HEK293 (cell line): ENCODE measurements around the gene C17orf107.

ENCODE experiments used
- EGR2 ChIP-seq: fragments of 450-650 bp; formaldehyde crosslinking; IDR thresholded peaks from 2 replicates; pipeline ENCODE4 v1.5.1; 2016; ENCODE audit warnings: low read depth, missing biosample characterization, missing genetic modification characterization
- KLF1 ChIP-seq: fragments of 450-650 bp; formaldehyde crosslinking; IDR thresholded peaks from 2 replicates; pipeline ENCODE4 v1.5.1; 2016; ENCODE audit warnings: missing biosample characterization, missing genetic modification characterization
- MEIS1 ChIP-seq: sonication (generic); formaldehyde crosslinking; IDR thresholded peaks from 2 replicates; pipeline ENCODE4 v1.8.1; 2022; ENCODE audit warnings: missing genetic modification reagents, mild to moderate bottlenecking, borderline replicate concordance
- OSR2 ChIP-seq: fragments of 450-650 bp; formaldehyde crosslinking; IDR thresholded peaks from 2 replicates; pipeline ENCODE4 v1.5.1; 2016; ENCODE audit warnings: missing biosample characterization, missing genetic modification characterization
- OVOL3 ChIP-seq: fragments of 450-650 bp; formaldehyde crosslinking; IDR thresholded peaks from 2 replicates; pipeline ENCODE4 v1.5.1; 2016; ENCODE audit warnings: missing biosample characterization, missing genetic modification characterization
- SETDB1 ChIP-seq: IDR thresholded peaks from one replicate; pipeline ENCODE4 v1.6.1; 2017; ENCODE audit warnings: mild to moderate bottlenecking, low read length, moderate library complexity, mixed read lengths; ENCODE audit not compliant: insufficient read length
- TCF7L2 ChIP-seq: IDR thresholded peaks from 2 replicates; pipeline ENCODE4 v1.6.1; 2011; ENCODE audit warnings: low read depth, mild to moderate bottlenecking, inconsistent platforms, low read length, moderate library complexity, borderline replicate concordance
- YY1 ChIP-seq: fragments of 450-650 bp; formaldehyde crosslinking; IDR thresholded peaks from 2 replicates; pipeline ENCODE4 v1.5.1; 2018; ENCODE audit warnings: missing biosample characterization, missing genetic modification characterization
- ZBTB11 ChIP-seq: fragments of 450-650 bp; formaldehyde crosslinking; conservative IDR thresholded peaks from 2 replicates; pipeline ENCODE4 v1.5.1; 2016; ENCODE audit warnings: low read depth, missing biosample characterization, missing genetic modification characterization
- ZBTB8A ChIP-seq: fragments of 450-650 bp; formaldehyde crosslinking; IDR thresholded peaks from 2 replicates; pipeline ENCODE4 v1.5.1; 2016; ENCODE audit warnings: missing biosample characterization, missing genetic modification characterization
- ZNF404 ChIP-seq: fragments of 450-650 bp; formaldehyde crosslinking; IDR thresholded peaks from 2 replicates; pipeline ENCODE4 v1.5.1; 2017; ENCODE audit warnings: missing biosample characterization, missing genetic modification characterization
- ZNF416 ChIP-seq: fragments of 450-650 bp; formaldehyde crosslinking; IDR thresholded peaks from 2 replicates; pipeline ENCODE4 v1.5.1; 2016; ENCODE audit warnings: missing biosample characterization, missing genetic modification characterization
- ZNF423 ChIP-seq: fragments of 450-650 bp; formaldehyde crosslinking; IDR thresholded peaks from 2 replicates; pipeline ENCODE4 v1.5.1; 2016; ENCODE audit warnings: missing biosample characterization, missing genetic modification characterization
- ZNF433 ChIP-seq: fragments of 450-650 bp; formaldehyde crosslinking; IDR thresholded peaks from 2 replicates; pipeline ENCODE4 v1.5.1; 2016; ENCODE audit warnings: missing biosample characterization, missing genetic modification characterization, low read depth
- ZNF510 ChIP-seq: fragments of 450-650 bp; formaldehyde crosslinking; IDR thresholded peaks from 2 replicates; pipeline ENCODE4 v1.5.1; 2018; ENCODE audit warnings: mild to moderate bottlenecking, missing genetic modification characterization, missing biosample characterization; ENCODE audit not compliant: insufficient replicate concordance
- ZNF530 ChIP-seq: fragments of 450-650 bp; formaldehyde crosslinking; IDR thresholded peaks from 2 replicates; pipeline ENCODE4 v1.5.1; 2016; ENCODE audit warnings: low read depth, missing biosample characterization, missing genetic modification characterization
- ZNF549 ChIP-seq: fragments of 450-650 bp; IDR thresholded peaks from 2 replicates; pipeline ENCODE4 v1.5.1; 2018; ENCODE audit warnings: missing biosample characterization, missing genetic modification characterization, mild to moderate bottlenecking, inconsistent platforms, moderate library complexity
- ZNF555 ChIP-seq: fragments of 450-650 bp; formaldehyde crosslinking; conservative IDR thresholded peaks from 2 replicates; pipeline ENCODE4 v1.5.1; 2017; ENCODE audit warnings: missing biosample characterization, mild to moderate bottlenecking, missing genetic modification characterization, inconsistent platforms
- ZNF623 ChIP-seq: fragments of 450-650 bp; formaldehyde crosslinking; IDR thresholded peaks from 2 replicates; pipeline ENCODE4 v1.5.1; 2016; ENCODE audit warnings: missing biosample characterization, missing genetic modification characterization
- ZNF692 ChIP-seq: fragments of 450-650 bp; formaldehyde crosslinking; IDR thresholded peaks from 2 replicates; pipeline ENCODE4 v1.5.1; 2016; ENCODE audit warnings: missing biosample characterization, missing genetic modification characterization
- ZNF777 ChIP-seq: fragments of 450-650 bp; formaldehyde crosslinking; IDR thresholded peaks from 2 replicates; pipeline ENCODE4 v1.5.1; 2017; ENCODE audit warnings: missing biosample characterization, missing genetic modification characterization, borderline replicate concordance
- ZNF791 ChIP-seq: fragments of 450-650 bp; formaldehyde crosslinking; IDR thresholded peaks from 2 replicates; pipeline ENCODE4 v1.5.1; 2016; ENCODE audit warnings: missing biosample characterization, missing genetic modification characterization
- TF ChIP-seq, protein P1 (sequence below): fragments of 450-650 bp; formaldehyde crosslinking; IDR thresholded peaks from 2 replicates; pipeline ENCODE4 v1.5.1; 2017; ENCODE audit warnings: missing biosample characterization, missing genetic modification characterization
- TF ChIP-seq, protein P2 (sequence below): fragments of 450-650 bp; IDR thresholded peaks from 2 replicates; pipeline ENCODE4 v1.5.1; 2018; ENCODE audit warnings: missing biosample characterization, missing genetic modification characterization
- TF ChIP-seq, protein P3 (sequence below): fragments of 450-650 bp; formaldehyde crosslinking; IDR thresholded peaks from 2 replicates; pipeline ENCODE4 v1.5.1; 2016; ENCODE audit warnings: missing biosample characterization, missing genetic modification characterization
- TF ChIP-seq, protein P4 (sequence below): fragments of 450-650 bp; formaldehyde crosslinking; optimal IDR thresholded peaks from 2 replicates; pipeline ENCODE3; 2016; ENCODE audit warnings: missing biosample characterization, mild to moderate bottlenecking, missing genetic modification characterization
- TF ChIP-seq, protein P5 (sequence below): fragments of 450-650 bp; formaldehyde crosslinking; IDR thresholded peaks from 2 replicates; pipeline ENCODE4 v1.5.1; 2016; ENCODE audit warnings: missing biosample characterization, missing genetic modification characterization

C17orf107 gene

DNA sequence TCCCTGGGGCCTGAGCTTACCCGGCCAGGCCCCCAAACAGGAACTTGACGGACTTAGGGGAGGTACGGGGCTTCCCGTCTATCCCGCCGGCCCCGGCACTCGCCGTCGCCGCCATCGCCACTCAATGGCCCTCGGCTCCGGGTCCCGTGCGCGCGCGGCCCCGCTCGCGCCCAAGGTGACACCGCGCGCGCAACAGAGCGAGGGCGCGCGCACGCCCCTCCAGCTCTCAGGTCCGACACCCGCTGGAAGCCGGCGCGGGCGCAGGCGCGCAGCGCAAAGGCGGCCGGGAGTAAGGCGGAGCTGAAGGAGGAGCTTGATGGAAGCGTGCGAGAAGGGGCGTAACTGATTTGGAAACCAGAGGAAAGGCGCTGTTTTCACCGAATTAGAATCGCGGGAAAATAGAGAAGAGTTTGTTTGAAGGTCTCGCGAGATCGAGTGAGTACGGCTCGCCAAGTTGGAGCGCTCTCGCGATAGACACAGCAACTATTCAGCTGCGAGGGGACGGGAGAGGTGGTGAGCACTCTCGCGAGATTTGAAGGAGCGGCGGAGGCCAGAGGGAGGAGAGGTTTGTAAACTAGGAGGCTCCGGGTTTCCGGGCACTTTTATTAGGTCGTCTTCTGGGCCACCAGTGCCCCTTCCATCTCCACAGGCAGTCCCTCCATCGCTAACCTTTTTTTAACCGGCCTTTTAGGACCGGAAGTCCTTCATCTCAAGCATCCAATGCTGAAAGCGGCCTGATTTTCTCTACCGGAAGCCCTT lies 40.6 kb downstream of the C17orf107 start, which contains the start of the genes RNF167 and SLC25A11 (continued):
- TF ChIP-seq, protein P1, sequence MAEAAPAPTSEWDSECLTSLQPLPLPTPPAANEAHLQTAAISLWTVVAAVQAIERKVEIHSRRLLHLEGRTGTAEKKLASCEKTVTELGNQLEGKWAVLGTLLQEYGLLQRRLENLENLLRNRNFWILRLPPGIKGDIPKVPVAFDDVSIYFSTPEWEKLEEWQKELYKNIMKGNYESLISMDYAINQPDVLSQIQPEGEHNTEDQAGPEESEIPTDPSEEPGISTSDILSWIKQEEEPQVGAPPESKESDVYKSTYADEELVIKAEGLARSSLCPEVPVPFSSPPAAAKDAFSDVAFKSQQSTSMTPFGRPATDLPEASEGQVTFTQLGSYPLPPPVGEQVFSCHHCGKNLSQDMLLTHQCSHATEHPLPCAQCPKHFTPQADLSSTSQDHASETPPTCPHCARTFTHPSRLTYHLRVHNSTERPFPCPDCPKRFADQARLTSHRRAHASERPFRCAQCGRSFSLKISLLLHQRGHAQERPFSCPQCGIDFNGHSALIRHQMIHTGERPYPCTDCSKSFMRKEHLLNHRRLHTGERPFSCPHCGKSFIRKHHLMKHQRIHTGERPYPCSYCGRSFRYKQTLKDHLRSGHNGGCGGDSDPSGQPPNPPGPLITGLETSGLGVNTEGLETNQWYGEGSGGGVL: peak; percentile 41; the same call in 1 of the 2 replicates
- TF ChIP-seq OSR2 (no peak), ZNF423 (tag by site-specific recombination) (no peak), ZNF433 (tag by site-specific recombination) (no peak), ZNF555 (no peak), OVOL3 (tag by site-specific recombination) (no peak), YY1 (tag by site-specific recombination) (peak; percentile 92), ZBTB8A (peak; percentile 98), ZBTB11 (tag by site-specific recombination) (no peak), ZNF549 (tag by site-specific recombination) (no peak), EGR2 (tag by site-specific recombination) (no peak), ZNF777 (tag by site-specific recombination) (no peak), KLF1 (tag by site-specific recombination) (0 out of 2 replicates have a peak, but pooled peaks have one; percentile 22), TCF7L2 (no peak), ZNF416 (tag by site-specific recombination) (no peak), SETDB1 (no peak), ZNF510 (tag by site-specific recombination) (no peak), ZNF692 (tag by site-specific recombination) (no peak), MEIS1 (CRISPR knock-in tag) (no peak), ZNF791 (tag by site-specific recombination) (no peak), ZNF623 (tag by site-specific recombination) (no peak), ZNF530 (tag by site-specific recombination) (no peak), ZNF404 (tag by site-specific recombination) (no peak)
- TF ChIP-seq, protein P2, sequence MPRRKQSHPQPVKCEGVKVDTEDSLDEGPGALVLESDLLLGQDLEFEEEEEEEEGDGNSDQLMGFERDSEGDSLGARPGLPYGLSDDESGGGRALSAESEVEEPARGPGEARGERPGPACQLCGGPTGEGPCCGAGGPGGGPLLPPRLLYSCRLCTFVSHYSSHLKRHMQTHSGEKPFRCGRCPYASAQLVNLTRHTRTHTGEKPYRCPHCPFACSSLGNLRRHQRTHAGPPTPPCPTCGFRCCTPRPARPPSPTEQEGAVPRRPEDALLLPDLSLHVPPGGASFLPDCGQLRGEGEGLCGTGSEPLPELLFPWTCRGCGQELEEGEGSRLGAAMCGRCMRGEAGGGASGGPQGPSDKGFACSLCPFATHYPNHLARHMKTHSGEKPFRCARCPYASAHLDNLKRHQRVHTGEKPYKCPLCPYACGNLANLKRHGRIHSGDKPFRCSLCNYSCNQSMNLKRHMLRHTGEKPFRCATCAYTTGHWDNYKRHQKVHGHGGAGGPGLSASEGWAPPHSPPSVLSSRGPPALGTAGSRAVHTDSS: no peak
- TF ChIP-seq, protein P3, sequence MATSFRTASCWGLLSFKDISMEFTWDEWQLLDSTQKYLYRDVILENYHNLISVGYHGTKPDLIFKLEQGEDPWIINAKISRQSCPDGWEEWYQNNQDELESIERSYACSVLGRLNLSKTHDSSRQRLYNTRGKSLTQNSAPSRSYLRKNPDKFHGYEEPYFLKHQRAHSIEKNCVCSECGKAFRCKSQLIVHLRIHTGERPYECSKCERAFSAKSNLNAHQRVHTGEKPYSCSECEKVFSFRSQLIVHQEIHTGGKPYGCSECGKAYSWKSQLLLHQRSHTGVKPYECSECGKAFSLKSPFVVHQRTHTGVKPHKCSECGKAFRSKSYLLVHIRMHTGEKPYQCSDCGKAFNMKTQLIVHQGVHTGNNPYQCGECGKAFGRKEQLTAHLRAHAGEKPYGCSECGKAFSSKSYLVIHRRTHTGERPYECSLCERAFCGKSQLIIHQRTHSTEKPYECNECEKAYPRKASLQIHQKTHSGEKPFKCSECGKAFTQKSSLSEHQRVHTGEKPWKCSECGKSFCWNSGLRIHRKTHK: no peak
- TF ChIP-seq, protein P4, sequence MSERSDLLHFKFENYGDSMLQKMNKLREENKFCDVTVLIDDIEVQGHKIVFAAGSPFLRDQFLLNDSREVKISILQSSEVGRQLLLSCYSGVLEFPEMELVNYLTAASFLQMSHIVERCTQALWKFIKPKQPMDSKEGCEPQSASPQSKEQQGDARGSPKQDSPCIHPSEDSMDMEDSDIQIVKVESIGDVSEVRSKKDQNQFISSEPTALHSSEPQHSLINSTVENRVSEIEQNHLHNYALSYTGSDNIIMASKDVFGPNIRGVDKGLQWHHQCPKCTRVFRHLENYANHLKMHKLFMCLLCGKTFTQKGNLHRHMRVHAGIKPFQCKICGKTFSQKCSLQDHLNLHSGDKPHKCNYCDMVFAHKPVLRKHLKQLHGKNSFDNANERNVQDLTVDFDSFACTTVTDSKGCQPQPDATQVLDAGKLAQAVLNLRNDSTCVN (tag by site-specific recombination): peak; percentile 92
- TF ChIP-seq, protein P5, sequence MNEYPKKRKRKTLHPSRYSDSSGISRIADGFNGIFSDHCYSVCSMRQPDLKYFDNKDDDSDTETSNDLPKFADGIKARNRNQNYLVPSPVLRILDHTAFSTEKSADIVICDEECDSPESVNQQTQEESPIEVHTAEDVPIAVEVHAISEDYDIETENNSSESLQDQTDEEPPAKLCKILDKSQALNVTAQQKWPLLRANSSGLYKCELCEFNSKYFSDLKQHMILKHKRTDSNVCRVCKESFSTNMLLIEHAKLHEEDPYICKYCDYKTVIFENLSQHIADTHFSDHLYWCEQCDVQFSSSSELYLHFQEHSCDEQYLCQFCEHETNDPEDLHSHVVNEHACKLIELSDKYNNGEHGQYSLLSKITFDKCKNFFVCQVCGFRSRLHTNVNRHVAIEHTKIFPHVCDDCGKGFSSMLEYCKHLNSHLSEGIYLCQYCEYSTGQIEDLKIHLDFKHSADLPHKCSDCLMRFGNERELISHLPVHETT: no peak; the same call in 1 of the 2 replicates
